Activated CD4-positive, alpha-beta T cell treated with anti-CD3 and anti-CD28 coated beads for 24 hours (primary cell): ENCODE data around the gene PCDHB9.
"Not testable (repeated sequence)": the region's sequence is repeated elsewhere in the genome, so short reads cannot be mapped to it uniquely, and the experiment has no call there.

Source experiments
- DNase-seq, 2 donors: peaks; one replicate each; pipeline ENCODE4 v3.0.0-alpha.2; 2020; ENCODE audit warnings: low read depth in 2 of 2

PCDHB9 gene

GRCh38 chr5:141186897-141187512 is at the start of gene PCDHB9:
PCDHB9 (plus strand) TSS chr5:141187161; CDS start chr5:141187319, 158 bp downstream.
- DNase-seq = peak in 1 of 2 donors; percentile 22

GRCh38 chr5:141137346-141137745 is 49.6 kb upstream of the PCDHB9 start:
- not testable (repeated sequence) for DNase-seq

GRCh38 chr5:141149812-141150211 is 37.1 kb upstream of the PCDHB9 start, which contains the start of gene PCDHB6:
PCDHB6 (plus strand) TSS chr5:141150057; CDS start chr5:141150258, 201 bp downstream.
- DNase-seq = no peak

- no peak for DNase-seq
Observed at GRCh38 chr5:141150224-141150992, 36.6 kb upstream of the PCDHB9 start.

GRCh38 chr5:141150993-141151325 is 36.0 kb upstream of the PCDHB9 start:
- DNase-seq = no peak

- not testable (repeated sequence) for DNase-seq
Observed at GRCh38 chr5:141151632-141152031, 35.3 kb upstream of the PCDHB9 start.

GRCh38 chr5:141152096-141152495 is 34.9 kb upstream of the PCDHB9 start:
- DNase-seq = not testable (repeated sequence)

GRCh38 chr5:141155540-141156374 is 31.2 kb upstream of the PCDHB9 start:
- DNase-seq = no peak

GRCh38 chr5:141157356-141157755 is 29.6 kb upstream of the PCDHB9 start:
- not testable (repeated sequence) for DNase-seq

- not testable (repeated sequence) for DNase-seq
Observed at GRCh38 chr5:141157901-141158300, 29.1 kb upstream of the PCDHB9 start.

- DNase-seq = peak in 1 of 2 donors; percentile 16
Observed at GRCh38 chr5:141172381-141173204, 14.4 kb upstream of the PCDHB9 start, which contains the start of gene PCDHB7. PCDHB7 (plus strand) TSS chr5:141172644; CDS start chr5:141172836, 192 bp downstream.

GRCh38 chr5:141174291-141175104 is 12.5 kb upstream of the PCDHB9 start:
- not testable (repeated sequence) for DNase-seq

- no peak for DNase-seq
Observed at GRCh38 chr5:141175933-141176332, 11.0 kb upstream of the PCDHB9 start.

- DNase-seq = not testable (repeated sequence)
Observed at GRCh38 chr5:141177577-141178191, 9.3 kb upstream of the PCDHB9 start, which contains the start of gene PCDHB8. PCDHB8 (plus strand) TSS chr5:141177790; CDS start chr5:141178035, 245 bp downstream.

- DNase-seq = not testable (repeated sequence)
Observed at GRCh38 chr5:141179371-141179770, 7.6 kb upstream of the PCDHB9 start.

- DNase-seq = not testable (repeated sequence)
Observed at GRCh38 chr5:141179876-141180275, 7.1 kb upstream of the PCDHB9 start.

GRCh38 chr5:141180313-141180712 is 6.6 kb upstream of the PCDHB9 start:
- no peak for DNase-seq

- DNase-seq = no peak
Observed at GRCh38 chr5:141182248-141182647, 4.7 kb upstream of the PCDHB9 start, which contains the start of gene PCDHB16. PCDHB16 (plus strand) TSS chr5:141182387; CDS start chr5:141182560, 173 bp downstream.

GRCh38 chr5:141184117-141184855 is 2.7 kb upstream of the PCDHB9 start:
- DNase-seq = not testable (repeated sequence)
